Lower leg skin (tissue), 4 donors: ENCODE data around the gene SLC17A2. TPM values are rescaled to one million over a fixed set of nuclear protein-coding genes. Genes with fewer than 3 reads are reported as not detected.

Source experiments
- DNase-seq, 2 donors: peaks; one replicate each; pipeline ENCODE4 v3.0.0-alpha.2; 2019; ENCODE audit warnings: low spot score in 2 of 2
- H3K4me3 ChIP-seq: fragments of 200-600 bp; sonication (generic); 2 replicates; pipeline ENCODE4 v1.5.1; 2017; ENCODE audit warnings: mild to moderate bottlenecking, low read depth; ENCODE audit not compliant: poor library complexity, severe bottlenecking
- POLR2A ChIP-seq, 2 donors: fragments of 450-650 bp; IDR thresholded peaks; one replicate each; pipeline ENCODE4 v1.6.1; 2016 to 2017; ENCODE audit warnings: antibody characterized with exemption in 2 of 2, mild to moderate bottlenecking in 1 of 2, moderate library complexity in 1 of 2
- WGBS, 2 donors: methylation state at CpG; one replicate each; pipeline ENCODE4 v1.1.5; 2018; 5-methylcytosine and 5-hydroxymethylcytosine counted together
- intact Hi-C: fragments of 100-400 bp; cut with DNase I; formaldehyde crosslinking; loops from one replicate; pipeline ENCODE4 v1.15.0; 2023; ENCODE audit warnings: low total_unique reads
- total RNA-seq, 4 donors: library from RNA; depleted of rRNA; stranded (reverse); fragments of >200 nt; gene quantifications; one replicate each; pipeline ENCODE4 v1.1.0, GENCODE V29; 2016
- TF ChIP-seq, protein P1 (sequence below), 3 donors: fragments of 450-650 bp; IDR thresholded peaks; one replicate each; pipeline ENCODE4 v1.5.1; 2016; ENCODE audit warnings: antibody characterized with exemption in 3 of 3, mild to moderate bottlenecking in 3 of 3, moderate library complexity in 2 of 3

The SLC17A2 gene
- total RNA-seq, 4 donors from 2014 or later: not detected

DNA sequence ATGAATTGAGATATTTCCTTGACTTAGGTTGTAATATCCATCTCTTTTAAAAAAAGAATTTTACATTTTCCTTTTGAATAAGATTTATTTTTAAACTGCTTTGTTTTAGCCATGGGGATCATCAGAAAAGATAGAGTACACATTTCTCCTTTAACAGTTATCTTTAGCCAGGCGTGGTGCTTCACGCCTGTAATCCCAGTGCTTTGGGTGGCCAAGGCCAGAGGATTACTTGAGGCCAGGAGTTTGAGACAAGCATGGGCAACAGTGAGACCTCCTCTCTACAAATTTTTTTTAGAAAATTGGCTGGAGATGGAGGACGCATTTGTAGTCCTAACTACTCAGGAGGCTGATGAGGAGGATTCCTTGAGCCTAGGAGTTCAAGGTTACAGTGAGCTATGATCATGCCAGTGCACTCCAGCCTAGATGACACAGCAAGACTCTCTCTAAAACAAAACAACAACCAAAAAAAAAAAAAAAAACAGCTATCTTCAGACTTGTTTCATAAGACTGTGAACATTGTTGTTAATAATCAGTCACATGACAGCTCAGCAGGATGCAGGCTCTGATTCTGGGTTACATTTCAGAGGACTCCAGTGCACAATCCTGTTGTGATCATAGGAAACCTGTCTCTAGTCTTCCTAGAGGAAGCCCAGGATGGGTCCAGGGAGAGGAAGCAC is 54.4 kb downstream of the SLC17A2 start:
- TF ChIP-seq POLR2A (IDR thresholded peaks at IDR 0.05): no peak
- TF ChIP-seq, protein P1, sequence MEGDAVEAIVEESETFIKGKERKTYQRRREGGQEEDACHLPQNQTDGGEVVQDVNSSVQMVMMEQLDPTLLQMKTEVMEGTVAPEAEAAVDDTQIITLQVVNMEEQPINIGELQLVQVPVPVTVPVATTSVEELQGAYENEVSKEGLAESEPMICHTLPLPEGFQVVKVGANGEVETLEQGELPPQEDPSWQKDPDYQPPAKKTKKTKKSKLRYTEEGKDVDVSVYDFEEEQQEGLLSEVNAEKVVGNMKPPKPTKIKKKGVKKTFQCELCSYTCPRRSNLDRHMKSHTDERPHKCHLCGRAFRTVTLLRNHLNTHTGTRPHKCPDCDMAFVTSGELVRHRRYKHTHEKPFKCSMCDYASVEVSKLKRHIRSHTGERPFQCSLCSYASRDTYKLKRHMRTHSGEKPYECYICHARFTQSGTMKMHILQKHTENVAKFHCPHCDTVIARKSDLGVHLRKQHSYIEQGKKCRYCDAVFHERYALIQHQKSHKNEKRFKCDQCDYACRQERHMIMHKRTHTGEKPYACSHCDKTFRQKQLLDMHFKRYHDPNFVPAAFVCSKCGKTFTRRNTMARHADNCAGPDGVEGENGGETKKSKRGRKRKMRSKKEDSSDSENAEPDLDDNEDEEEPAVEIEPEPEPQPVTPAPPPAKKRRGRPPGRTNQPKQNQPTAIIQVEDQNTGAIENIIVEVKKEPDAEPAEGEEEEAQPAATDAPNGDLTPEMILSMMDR (IDR thresholded peaks at IDR 0.05): no peak
- 93 to 94% methylated on average over 3 of the region's 3 CpGs for WGBS, 2 donors
- DNase-seq: no peak
- intact Hi-C loops: no loop called here
- no peak overlapping the region for H3K4me3 ChIP-seq

DNA sequence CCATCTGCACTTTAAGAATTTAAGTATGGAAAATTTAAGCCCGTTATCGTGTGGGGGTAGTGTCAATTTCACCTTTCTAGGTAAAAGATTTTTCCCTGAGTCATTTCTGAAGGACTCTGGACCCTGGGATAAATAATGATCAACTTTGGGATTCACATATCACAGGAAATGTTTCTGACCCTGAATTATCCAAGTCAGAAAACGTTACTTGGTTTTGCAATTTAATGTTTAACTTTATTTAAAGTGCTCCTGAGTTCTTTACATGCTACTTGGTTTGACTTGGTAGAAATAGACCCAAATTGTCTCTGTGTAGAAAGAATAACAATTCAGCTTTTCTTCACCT is 55.0 kb downstream of the SLC17A2 start:
- no peak for TF ChIP-seq POLR2A (IDR thresholded peaks at IDR 0.05)
- intact Hi-C loops: no loop called here
- H3K4me3 ChIP-seq: no peak overlapping the region
- WGBS, 2 donors: 77 to 82% methylated on average over 3 of the region's 3 CpGs
- DNase-seq: no peak

DNA sequence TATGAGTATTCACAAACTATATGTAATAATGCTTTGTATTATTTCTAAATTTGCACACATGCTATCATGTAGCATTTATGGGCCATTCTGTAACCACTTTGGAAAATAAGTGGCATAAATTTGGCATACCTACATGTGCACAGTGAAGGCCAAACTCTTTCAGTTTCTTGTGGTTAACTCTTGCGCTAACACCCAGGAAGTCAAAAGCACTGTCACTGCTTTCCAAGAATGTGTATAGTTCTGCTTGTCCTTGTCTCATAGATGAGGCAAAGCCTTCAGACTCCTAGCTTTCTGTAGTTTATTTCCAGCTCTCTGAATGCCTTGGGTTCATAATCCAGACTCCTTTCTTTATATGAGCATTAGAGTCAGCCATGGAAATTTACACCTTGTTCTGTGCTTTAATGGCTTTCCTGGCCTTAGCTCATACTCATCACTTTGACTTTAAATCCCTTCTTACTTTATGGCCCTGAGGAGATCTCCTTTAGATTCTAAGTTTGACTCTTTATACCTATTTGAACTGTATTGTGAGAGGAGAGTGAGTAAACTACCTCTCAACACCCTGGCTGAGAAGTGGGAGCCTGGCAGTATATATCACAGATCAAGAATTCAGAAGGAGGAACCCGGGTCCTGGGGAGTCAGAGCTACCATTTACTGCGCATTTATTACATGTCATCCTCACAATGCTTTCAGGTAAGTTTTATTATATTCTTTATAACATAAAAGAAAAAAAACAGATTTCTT is 55.5 kb downstream of the SLC17A2 start:
- intact Hi-C loops: no loop called here
- H3K4me3 ChIP-seq: no peak overlapping the region
- 85 to 86% methylated on average over 3 of the region's 3 CpGs for WGBS, 2 donors
- DNase-seq: no peak
- no peak for TF ChIP-seq POLR2A (IDR thresholded peaks at IDR 0.05)
- TF ChIP-seq, protein P1 (IDR thresholded peaks at IDR 0.05): no peak

DNA sequence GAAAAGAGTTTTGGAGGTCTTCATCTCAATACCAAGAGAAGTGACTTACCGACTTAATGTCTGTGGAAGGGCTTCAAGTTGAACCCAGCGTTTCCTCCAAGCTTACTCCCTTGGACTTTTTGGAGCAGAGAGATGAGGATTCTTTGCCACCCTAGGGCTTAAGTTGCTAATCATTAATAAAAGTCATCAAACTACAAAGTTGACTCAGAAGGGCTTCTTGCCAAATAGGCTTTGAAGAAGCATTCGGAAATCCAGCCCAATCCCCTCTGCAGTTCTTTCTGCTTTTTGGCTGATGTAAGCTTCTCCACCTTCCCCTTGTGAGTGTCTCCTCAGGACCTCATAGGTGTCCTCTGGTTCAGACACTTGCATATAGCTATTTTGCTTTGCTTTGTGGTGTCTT is 56.4 kb downstream of the SLC17A2 start, which contains the start of gene SLC17A3:
TSS of gene SLC17A3 (minus strand) at position 126 of the 400 bp plus-strand sequence. CDS start 5,856 bp downstream, outside the sequence.
- no peak within 1 kb of the TSS for H3K4me3 ChIP-seq
- WGBS, 2 donors: 81 to 85% methylated on average over 3 of the region's 3 CpGs
- TF ChIP-seq POLR2A (IDR thresholded peaks at IDR 0.05): no peak
- TF ChIP-seq, protein P1 (IDR thresholded peaks at IDR 0.05): no peak
- intact Hi-C loops: no loop called here
- DNase-seq: no peak

DNA sequence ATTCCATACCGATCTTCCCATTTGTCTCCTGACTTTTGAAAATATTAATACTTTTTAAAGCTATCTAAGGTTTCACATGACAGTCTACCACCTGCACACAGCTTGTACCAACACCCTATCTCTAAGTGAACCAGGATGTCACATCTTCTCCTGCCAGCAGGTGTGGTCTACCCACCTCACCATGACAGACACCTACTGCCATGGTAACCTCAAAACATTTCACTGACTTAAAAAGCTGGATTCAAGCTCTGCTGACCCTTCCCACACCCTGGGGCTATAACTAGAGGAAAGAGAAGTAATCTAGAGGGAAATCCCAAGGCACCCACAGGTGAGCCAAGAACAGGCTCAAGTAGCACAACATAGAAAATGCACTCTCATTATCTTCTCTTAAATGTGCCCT is 57.7 kb downstream of the SLC17A2 start:
- DNase-seq: no peak
- WGBS, 2 donors: 95 to 97% methylated on average over 1 of the region's 1 CpG
- intact Hi-C loops: no loop called here
- no peak overlapping the region for H3K4me3 ChIP-seq
- TF ChIP-seq, protein P1 (IDR thresholded peaks at IDR 0.05): no peak
- no peak for TF ChIP-seq POLR2A (IDR thresholded peaks at IDR 0.05)

DNA sequence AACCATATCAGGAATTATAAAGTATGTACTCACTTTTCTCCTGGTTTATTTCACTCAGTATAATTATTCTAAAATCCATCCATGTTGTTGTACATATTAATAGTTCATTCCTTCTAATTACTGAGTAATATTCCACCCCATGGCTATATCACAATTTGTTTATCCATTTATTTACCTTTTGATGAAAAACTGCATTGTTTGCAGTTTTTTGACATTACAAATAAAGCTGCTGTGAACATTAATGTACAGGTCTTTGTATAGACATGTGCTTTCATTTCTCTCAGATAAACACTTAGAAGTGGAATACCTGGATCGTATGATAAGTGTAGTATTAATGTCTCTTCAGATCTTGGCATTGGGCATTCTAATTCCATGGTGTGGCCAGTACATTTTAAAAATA is 60.7 kb downstream of the SLC17A2 start:
- intact Hi-C loops: no loop called here
- DNase-seq: no peak
- no peak overlapping the region for H3K4me3 ChIP-seq
- no peak for TF ChIP-seq POLR2A (IDR thresholded peaks at IDR 0.05)
- TF ChIP-seq, protein P1 (IDR thresholded peaks at IDR 0.05): no peak
- WGBS, 2 donors: 46 to 66% methylated on average over 1 of the region's 1 CpG
